PC-3 (cell line): Measurements from ENCODE around the gene CLPTM1L. TPM values are rescaled to one million over a fixed set of nuclear protein-coding genes. Genes with fewer than 3 reads are reported as not detected.

Experiments used
- ATAC-seq: fragments of 200-7000 bp; cut with Tn5 transposase; 2 replicates; pipeline ENCODE4 v1.9.1; 2020; ENCODE audit warnings: mild to moderate bottlenecking, moderate library complexity
- BruUV-seq: library from RNA; stranded (reverse); fragments of 400-500 nt; replicated peaks from 2 replicates; lab custom pipeline; 2021; lab: Mats Ljungman, UMichigan
- CTCF ChIA-PET: fragments of 300-600 bp; sonication (Branson Sonifier 250); formaldehyde crosslinking; loops from one replicate; lab custom pipeline; 2022; ENCODE audit warnings: antibody characterized with exemption; lab: Charles Lee
- POLR2A ChIA-PET: fragments of 300-600 bp; sonication (Branson Sonifier 250); formaldehyde crosslinking; loops from one replicate; lab custom pipeline; 2022; ENCODE audit warnings: antibody characterized with exemption; ENCODE audit not compliant: unreplicated experiment; lab: Charles Lee
- DNase-seq: peaks from one replicate; pipeline ENCODE4 v3.0.0-alpha.2; 2015
- H2AFZ ChIP-seq: fragments of 300-600 bp; sonication (generic); 2 replicates; pipeline ENCODE4 v1.6.0; 2016; ENCODE audit warnings: antibody characterized with exemption, low read length
- H3F3A ChIP-seq: fragments of 300-600 bp; sonication (generic); one replicate; pipeline ENCODE4 v1.6.0; 2017; ENCODE audit warnings: antibody characterized with exemption, low read length, control low read depth, mild to moderate bottlenecking; ENCODE audit not compliant: unreplicated experiment
- H3K27ac ChIP-seq: fragments of 300-600 bp; sonication (generic); 2 replicates; pipeline ENCODE4 v1.5.1; 2016; ENCODE audit warnings: mild to moderate bottlenecking, low read length
- H3K27me3 ChIP-seq: fragments of 300-600 bp; sonication (generic); 2 replicates; pipeline ENCODE4 v1.6.1; 2016; ENCODE audit warnings: low read length, mixed read lengths
- H3K36me3 ChIP-seq: fragments of 300-600 bp; sonication (generic); 2 replicates; pipeline ENCODE4 v1.6.1; 2016; ENCODE audit warnings: low read depth, mixed run types, low read length, mixed read lengths
- H3K4me1 ChIP-seq: fragments of 300-600 bp; sonication (generic); 2 replicates; pipeline ENCODE4 v1.5.1; 2016; ENCODE audit warnings: low read length; ENCODE audit not compliant: insufficient read depth
- H3K4me2 ChIP-seq: fragments of 300-600 bp; sonication (generic); 2 replicates; pipeline ENCODE4 v1.6.0; 2016; ENCODE audit warnings: low read length
- H3K4me3 ChIP-seq: fragments of 300-600 bp; sonication (generic); 2 replicates; pipeline ENCODE4 v1.5.1; 2016; ENCODE audit warnings: mild to moderate bottlenecking, low read length, mixed read lengths
- H3K79me2 ChIP-seq: fragments of 300-600 bp; sonication (generic); 2 replicates; pipeline ENCODE4 v1.6.1; 2017; ENCODE audit warnings: low read length, mixed read lengths
- H3K9ac ChIP-seq: fragments of 300-600 bp; sonication (generic); 2 replicates; pipeline ENCODE4 v1.6.0; 2016; ENCODE audit warnings: mild to moderate bottlenecking, low read length
- H3K9me2 ChIP-seq: fragments of 300-600 bp; sonication (generic); replicated peaks from 2 replicates; pipeline ENCODE4 v1.6.1; 2016; ENCODE audit warnings: mixed run types, low read length, mixed read lengths
- H3K9me3 ChIP-seq: fragments of 300-600 bp; sonication (generic); 2 replicates; pipeline ENCODE4 v1.6.1; 2016; ENCODE audit warnings: low read length, mixed read lengths
- H4K20me1 ChIP-seq: fragments of 300-600 bp; sonication (generic); 2 replicates; pipeline ENCODE4 v1.6.1; 2016; ENCODE audit warnings: low read length, mixed read lengths
- EZH2 ChIP-seq: fragments of 300-600 bp; sonication (generic); IDR thresholded peaks from one replicate; pipeline ENCODE4 v1.6.1; 2017; ENCODE audit warnings: antibody characterized with exemption, mild to moderate bottlenecking, low read length; ENCODE audit not compliant: unreplicated experiment
- EZH2phosphoT487 ChIP-seq: fragments of 300-600 bp; sonication (generic); IDR thresholded peaks from 2 replicates; pipeline ENCODE4 v1.6.1; 2018; ENCODE audit warnings: mild to moderate bottlenecking, antibody characterized with exemption, low read length, borderline replicate concordance
- intact Hi-C: fragments of 100-400 bp; cut with micrococcal nuclease; formaldehyde crosslinking; loops from 2 replicates; pipeline ENCODE4 v1.9.0; 2023
- total RNA-seq: library from RNA; depleted of rRNA; stranded (reverse); fragments of >200 nt; gene quantifications from 2 replicates; pipeline ENCODE4 v1.2.3, GENCODE V29; 2014
- TF ChIP-seq, protein P1 (sequence below): fragments of 300-600 bp; sonication (generic); conservative IDR thresholded peaks from 2 replicates; pipeline ENCODE4 v1.5.1; 2017; ENCODE audit warnings: antibody characterized with exemption, low read depth, mild to moderate bottlenecking, low read length

The CLPTM1L gene
- total RNA-seq, 1 experiment from 2014 or later, result 463 TPM

DNA sequence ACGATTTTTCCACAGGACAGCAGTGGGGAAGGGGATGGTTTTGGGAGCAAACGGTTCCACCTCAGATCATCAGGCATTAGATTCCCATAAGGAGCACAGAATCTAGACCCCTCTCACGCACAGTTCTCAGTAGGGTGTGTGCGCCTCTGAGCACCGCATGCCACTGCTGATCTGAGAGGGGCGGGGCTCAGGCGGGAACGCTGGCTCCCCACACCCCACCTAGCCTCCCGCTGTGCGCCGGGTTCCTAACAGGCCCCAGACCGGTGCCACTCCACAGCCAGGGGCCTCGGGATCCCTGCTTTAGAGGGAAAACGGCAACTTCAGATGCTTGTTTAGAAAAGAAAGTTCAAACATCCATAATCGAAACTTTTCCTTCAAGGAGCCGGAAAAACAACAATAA, 70.4 kb downstream of the CLPTM1L start:
- H3K27ac ChIP-seq, result no peak overlapping the region
- H3F3A ChIP-seq, result no peaks in the 10 kb centered on the region
- H3K9ac ChIP-seq, result no peak overlapping the region
- DNase-seq (no peak), ATAC-seq (no peak)
- POLR2A ChIA-PET, result no interaction called here
- TF ChIP-seq EZH2, result no peak
- TF ChIP-seq, protein P1, sequence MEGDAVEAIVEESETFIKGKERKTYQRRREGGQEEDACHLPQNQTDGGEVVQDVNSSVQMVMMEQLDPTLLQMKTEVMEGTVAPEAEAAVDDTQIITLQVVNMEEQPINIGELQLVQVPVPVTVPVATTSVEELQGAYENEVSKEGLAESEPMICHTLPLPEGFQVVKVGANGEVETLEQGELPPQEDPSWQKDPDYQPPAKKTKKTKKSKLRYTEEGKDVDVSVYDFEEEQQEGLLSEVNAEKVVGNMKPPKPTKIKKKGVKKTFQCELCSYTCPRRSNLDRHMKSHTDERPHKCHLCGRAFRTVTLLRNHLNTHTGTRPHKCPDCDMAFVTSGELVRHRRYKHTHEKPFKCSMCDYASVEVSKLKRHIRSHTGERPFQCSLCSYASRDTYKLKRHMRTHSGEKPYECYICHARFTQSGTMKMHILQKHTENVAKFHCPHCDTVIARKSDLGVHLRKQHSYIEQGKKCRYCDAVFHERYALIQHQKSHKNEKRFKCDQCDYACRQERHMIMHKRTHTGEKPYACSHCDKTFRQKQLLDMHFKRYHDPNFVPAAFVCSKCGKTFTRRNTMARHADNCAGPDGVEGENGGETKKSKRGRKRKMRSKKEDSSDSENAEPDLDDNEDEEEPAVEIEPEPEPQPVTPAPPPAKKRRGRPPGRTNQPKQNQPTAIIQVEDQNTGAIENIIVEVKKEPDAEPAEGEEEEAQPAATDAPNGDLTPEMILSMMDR, result no peak
- no peak for TF ChIP-seq EZH2phosphoT487
- intact Hi-C loops, result no loop called here
- no peak overlapping the region for H3K4me2 ChIP-seq
- no peaks in the 10 kb centered on the region for H3K9me2 ChIP-seq
- no peaks in the 10 kb centered on the region for H3K27me3 ChIP-seq
- CTCF ChIA-PET, result no interaction called here
- no peaks in the 10 kb centered on the region for H3K36me3 ChIP-seq
- H3K79me2 ChIP-seq, result no peaks in the 10 kb centered on the region
- H3K9me3 ChIP-seq, result no peaks in the 10 kb centered on the region
- no peaks in the 10 kb centered on the region for H4K20me1 ChIP-seq
- H3K4me3 ChIP-seq, result no peak overlapping the region
- H3K4me1 ChIP-seq, result no peaks in the 10 kb centered on the region
- H2AFZ ChIP-seq, result no peak overlapping the region
- no TSS peak for BruUV-seq

DNA sequence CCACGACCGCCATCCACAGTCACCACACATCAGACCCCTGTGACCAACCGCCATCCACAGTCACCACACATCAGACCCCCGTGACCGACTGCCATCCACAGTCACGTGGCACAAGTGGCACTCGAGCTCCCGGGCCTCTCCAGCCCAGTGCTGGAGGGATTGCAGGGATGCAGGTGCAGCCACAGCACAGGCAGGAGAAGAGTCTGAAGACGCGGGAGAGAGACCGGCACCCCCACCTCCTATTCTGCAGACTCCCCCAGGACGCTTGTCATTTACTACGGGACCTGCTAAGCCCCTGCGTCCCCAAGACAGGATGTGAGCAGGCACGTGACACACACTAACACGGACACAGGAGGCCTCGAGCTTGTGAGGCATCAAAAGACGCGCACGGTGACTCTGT, 71.2 kb downstream of the CLPTM1L start:
- Histone ChIP-seq H3K9me2 (no peaks in the 10 kb centered on the region), H2AFZ (no peak overlapping the region), H3F3A (no peaks in the 10 kb centered on the region), H3K4me2 (no peak overlapping the region), H3K9ac (no peak overlapping the region), H4K20me1 (no peaks in the 10 kb centered on the region), H3K4me1 (no peaks in the 10 kb centered on the region), H3K36me3 (no peaks in the 10 kb centered on the region), H3K27ac (no peak overlapping the region), H3K79me2 (no peaks in the 10 kb centered on the region), H3K9me3 (no peaks in the 10 kb centered on the region), H3K27me3 (no peaks in the 10 kb centered on the region), H3K4me3 (no peak overlapping the region)
- DNase-seq, result no peak
- TF ChIP-seq EZH2 (no peak), EZH2phosphoT487 (no peak)
- TF ChIP-seq, protein P1, result no peak
- ATAC-seq, result no peak
- BruUV-seq, result no TSS peak
- intact Hi-C loops, result no loop called here
- ChIA-PET POLR2A (no interaction called here), CTCF (no interaction called here)

DNA sequence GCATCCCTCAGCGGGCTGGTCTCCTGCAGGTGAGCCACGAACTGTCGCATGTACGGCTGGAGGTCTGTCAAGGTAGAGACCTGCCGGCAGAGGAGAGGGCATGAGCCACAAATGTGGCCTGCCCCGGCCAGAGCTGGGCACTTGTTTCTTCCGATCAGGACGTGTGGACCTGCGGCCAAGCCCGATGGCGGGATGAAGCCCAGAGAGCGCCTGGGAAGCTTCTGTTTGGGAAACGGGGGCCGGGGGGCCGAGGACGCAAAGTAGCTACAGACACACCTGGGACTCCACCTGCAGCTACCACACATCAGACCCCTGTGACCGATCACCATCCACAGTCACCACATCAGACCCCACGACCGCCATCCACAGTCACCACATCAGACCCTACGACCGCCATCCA, 72.7 kb downstream of the CLPTM1L start:
- Histone ChIP-seq H3K79me2 (no peaks in the 10 kb centered on the region), H3K36me3 (no peaks in the 10 kb centered on the region), H2AFZ (no peak overlapping the region), H3K9ac (no peak overlapping the region), H3K4me1 (no peaks in the 10 kb centered on the region), H4K20me1 (no peaks in the 10 kb centered on the region), H3K27me3 (no peaks in the 10 kb centered on the region), H3K9me2 (no peaks in the 10 kb centered on the region), H3F3A (no peaks in the 10 kb centered on the region), H3K4me2 (no peak overlapping the region), H3K9me3 (no peaks in the 10 kb centered on the region), H3K4me3 (no peak overlapping the region), H3K27ac (no peak overlapping the region)
- ATAC-seq (no peak), DNase-seq (no peak)
- ChIA-PET POLR2A (no interaction called here), CTCF (no interaction called here)
- intact Hi-C loops, result no loop called here
- no peak for TF ChIP-seq EZH2phosphoT487
- TF ChIP-seq EZH2, result no peak
- TF ChIP-seq, protein P1, result no peak
- no TSS peak for BruUV-seq
